Liver (tissue), 3 donors: ENCODE results near the gene ZPLD1.

ENCODE experiments used
- ATF3 ChIP-seq: IDR thresholded peaks from 2 replicates; pipeline ENCODE4 v1.6.1; 2016; ENCODE audit warnings: antibody characterized with exemption
- CTCF ChIP-seq: fragments of 150-350 bp; IDR thresholded peaks from 2 replicates; pipeline ENCODE4 v1.5.1; 2017; ENCODE audit warnings: improper control_type of control experiment, low read depth, low read length; ENCODE audit not compliant: missing input control
- EGR1 ChIP-seq, 2 donors: IDR thresholded peaks; 2 replicates each; pipeline ENCODE4 v1.6.1; 2016 to 2018; ENCODE audit warnings: antibody characterized with exemption in 2 of 2, low read depth in 2 of 2
- FOXA2 ChIP-seq: IDR thresholded peaks from 2 replicates; pipeline ENCODE4 v1.6.1; 2016; ENCODE audit warnings: antibody characterized with exemption
- GABPA ChIP-seq, 2 donors: IDR thresholded peaks in 1 of 2; conservative IDR thresholded peaks in 1 of 2; 2 replicates each; pipeline ENCODE4 v1.6.1; 2016; ENCODE audit warnings: antibody characterized with exemption in 2 of 2, mild to moderate bottlenecking in 1 of 2, moderate library complexity in 1 of 2
- JUND ChIP-seq, 2 donors: IDR thresholded peaks; 2 replicates each; pipeline ENCODE4 v1.6.1; 2016; ENCODE audit warnings: antibody characterized with exemption in 2 of 2
- MAX ChIP-seq: IDR thresholded peaks from 2 replicates; pipeline ENCODE4 v1.6.1; 2016; ENCODE audit warnings: antibody characterized with exemption
- RAD21 ChIP-seq, 2 donors: IDR thresholded peaks; 2 replicates each; pipeline ENCODE4 v1.6.1; 2016; ENCODE audit warnings: antibody characterized with exemption in 2 of 2, mild to moderate bottlenecking in 2 of 2
- REST ChIP-seq: IDR thresholded peaks from 2 replicates; pipeline ENCODE4 v1.6.1; 2016; ENCODE audit warnings: antibody characterized with exemption, mild to moderate bottlenecking
- RXRA ChIP-seq, 2 donors: IDR thresholded peaks; 2 replicates each; pipeline ENCODE4 v1.6.1; 2017 to 2018; ENCODE audit warnings: antibody characterized with exemption in 2 of 2, mild to moderate bottlenecking in 1 of 2
- SP1 ChIP-seq: IDR thresholded peaks from 2 replicates; pipeline ENCODE4 v1.6.1; 2018; ENCODE audit warnings: antibody characterized with exemption, mild to moderate bottlenecking
- YY1 ChIP-seq: IDR thresholded peaks from 2 replicates; pipeline ENCODE4 v1.6.1; 2016; ENCODE audit warnings: antibody characterized with exemption, mild to moderate bottlenecking
- donor health status: healthy.
- donor health status: healthy.

- TF ChIP-seq REST = no peak
- no peak for TF ChIP-seq RAD21 (IDR thresholded peaks at IDR 0.05)
- no peak for TF ChIP-seq RXRA (IDR thresholded peaks at IDR 0.05)
- no peak for TF ChIP-seq ATF3
- no peak for TF ChIP-seq CTCF
- TF ChIP-seq JUND (IDR thresholded peaks at IDR 0.05) = no peak
- no peak for TF ChIP-seq SP1
- no peak for TF ChIP-seq FOXA2
- TF ChIP-seq EGR1 (IDR thresholded peaks at IDR 0.05; ENCODE audit: low read depth in 2 of 2) = no peak
- TF ChIP-seq GABPA (IDR thresholded peaks at IDR 0.05 in 1 of 2, conservative IDR thresholded peaks at IDR 0.05 in 1 of 2) = no peak
- TF ChIP-seq YY1 = no peak
- TF ChIP-seq MAX = no peak
Observed at GRCh38 chr3:102457644-102458043, 22.8 kb downstream of the ZPLD1 start.
